ENCODE data around the gene TADA3.

TADA3 gene

DNA sequence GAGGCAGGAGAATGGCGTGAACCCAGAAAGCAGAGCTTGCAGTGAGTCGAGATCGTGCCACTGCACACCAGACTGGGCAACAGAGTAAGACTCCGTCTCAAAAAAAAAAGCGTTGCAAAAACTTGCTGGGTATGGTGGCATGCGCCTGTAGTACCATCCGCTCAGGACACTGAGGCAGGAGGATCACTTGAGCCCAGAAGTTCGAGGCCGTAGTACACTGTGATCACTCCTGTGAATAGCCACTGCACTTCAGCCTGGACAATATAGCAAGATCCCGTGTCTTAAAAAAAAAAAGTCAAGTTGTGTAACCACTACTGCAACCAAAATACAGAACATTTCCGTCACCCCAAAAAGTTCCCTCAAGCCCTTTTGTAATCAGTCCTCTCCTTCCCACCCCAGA, 2.1 kb upstream of the TADA3 start:
- Histone ChIP-seq H3K4me1 (ENCODE audit: control insufficient read depth in 1 of 2, insufficient read depth in 1 of 2, low read depth in 1 of 2, low read length in 1 of 2) (peaks cover 47 to 48% of the 10 kb centered on the region in 2 experiments), H3K9me3 (no peaks in the 10 kb centered on the region), H3K4me3 (ENCODE audit: low read depth in 1 of 2, low read length in 1 of 2) (peak overlapping the region; percentile 87 to 88), H3K27ac (peak overlapping the region; percentile 99), H3K27me3 (no peaks in the 10 kb centered on the region), H3K36me3 (peaks cover 61% of the 10 kb centered on the region)
- TF ChIP-seq CTCF (IDR thresholded peaks at IDR 0.05), result no peak

- H3K4me3 ChIP-seq (ENCODE audit: low read depth in 1 of 2, low read length in 1 of 2), result peak overlapping the region; percentile 87 to 88
- H3K27me3 ChIP-seq, result no peaks in the 10 kb centered on the region
- peak overlapping the region; percentile 99 for H3K27ac ChIP-seq
- no peak for TF ChIP-seq CTCF (IDR thresholded peaks at IDR 0.05)
- H3K4me1 ChIP-seq (ENCODE audit: control insufficient read depth in 1 of 2, insufficient read depth in 1 of 2, low read depth in 1 of 2, low read length in 1 of 2), result peaks cover 47 to 48% of the 10 kb centered on the region in 2 experiments
- no peaks in the 10 kb centered on the region for H3K9me3 ChIP-seq
- H3K36me3 ChIP-seq, result peaks cover 58% of the 10 kb centered on the region
Measured at GRCh38 chr3:9793161-9793781, 998 bp upstream of the TADA3 start.

DNA sequence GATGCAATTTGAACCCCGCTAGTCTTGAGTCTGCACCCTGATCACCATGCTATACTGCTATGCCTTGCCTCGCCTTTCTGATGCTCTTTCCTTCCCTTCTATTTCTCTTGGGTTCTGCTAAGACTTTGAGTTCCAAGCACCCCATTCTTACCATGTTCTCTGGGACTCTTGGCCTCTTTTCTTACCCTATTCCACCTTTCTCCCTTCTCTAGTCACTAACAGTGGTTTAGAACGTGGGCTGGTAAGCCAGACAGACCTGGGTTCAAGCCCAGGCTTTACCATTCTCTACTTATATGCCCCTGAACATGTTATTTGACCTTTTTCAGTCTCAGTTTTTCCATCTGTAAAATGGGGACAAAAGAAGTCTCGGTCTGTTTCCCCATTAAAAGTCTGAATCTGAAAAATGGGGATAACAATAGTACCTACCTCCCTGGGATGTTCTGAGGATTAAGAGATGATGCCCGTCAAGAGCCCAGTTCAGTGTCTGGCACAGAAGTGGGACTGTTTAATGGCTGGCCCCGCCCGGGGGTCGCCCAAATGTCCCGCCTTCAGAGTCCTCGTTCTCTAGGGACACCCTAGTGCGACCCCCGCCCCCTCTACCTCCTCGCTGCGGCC, 376 bp downstream of the TADA3 start:
- no peak for TF ChIP-seq CTCF (IDR thresholded peaks at IDR 0.05)
- H3K9me3 ChIP-seq, result no peaks in the 10 kb centered on the region
- no peaks in the 10 kb centered on the region for H3K27me3 ChIP-seq
- H3K27ac ChIP-seq, result peak overlapping the region; percentile 99
- peaks cover 47 to 48% of the 10 kb centered on the region in 2 experiments for H3K4me1 ChIP-seq (ENCODE audit: control insufficient read depth in 1 of 2, insufficient read depth in 1 of 2, low read depth in 1 of 2, low read length in 1 of 2)
- peaks cover 56% of the 10 kb centered on the region for H3K36me3 ChIP-seq
- peak overlapping the region; percentile 87 to 88 for H3K4me3 ChIP-seq (ENCODE audit: low read depth in 1 of 2, low read length in 1 of 2)

GRCh38 chr3:9791127-9791526, 1.1 kb downstream of the TADA3 start:
- H3K27me3 ChIP-seq, result no peaks in the 10 kb centered on the region
- H3K9me3 ChIP-seq, result no peaks in the 10 kb centered on the region
- no peak for TF ChIP-seq CTCF (IDR thresholded peaks at IDR 0.05)
- peak overlapping the region; percentile 99 for H3K27ac ChIP-seq
- H3K4me1 ChIP-seq (ENCODE audit: control insufficient read depth in 1 of 2, insufficient read depth in 1 of 2, low read depth in 1 of 2, low read length in 1 of 2), result peaks cover 47 to 48% of the 10 kb centered on the region in 2 experiments
- H3K36me3 ChIP-seq, result peaks cover 58% of the 10 kb centered on the region
- H3K4me3 ChIP-seq (ENCODE audit: low read depth in 1 of 2, low read length in 1 of 2), result peak overlapping the region in 1 of 2 experiments; percentile 88

GRCh38 chr3:9787714-9788113, 4.6 kb downstream of the TADA3 start:
- TF ChIP-seq CTCF (IDR thresholded peaks at IDR 0.05), result no peak
- H3K36me3 ChIP-seq, result peaks cover 79% of the 10 kb centered on the region
- peaks cover 21 to 23% of the 10 kb centered on the region in 2 experiments for H3K4me1 ChIP-seq (ENCODE audit: control insufficient read depth in 1 of 2, insufficient read depth in 1 of 2, low read depth in 1 of 2, low read length in 1 of 2)
- no peaks in the 10 kb centered on the region for H3K9me3 ChIP-seq
- no peaks in the 10 kb centered on the region for H3K27me3 ChIP-seq
- H3K4me3 ChIP-seq (ENCODE audit: low read depth in 1 of 2, low read length in 1 of 2), result no peak overlapping the region
- H3K27ac ChIP-seq, result peak overlapping the region; percentile 47

All from neutrophil (primary cell).